ENCODE measurements around the gene STK40. TPM values are rescaled to one million over a fixed set of nuclear protein-coding genes. Genes with fewer than 3 reads are reported as not detected.

STK40 gene
- total RNA-seq, 6 donors from 2014 or later = 26.2 to 100 (median 69.1) TPM

DNA sequence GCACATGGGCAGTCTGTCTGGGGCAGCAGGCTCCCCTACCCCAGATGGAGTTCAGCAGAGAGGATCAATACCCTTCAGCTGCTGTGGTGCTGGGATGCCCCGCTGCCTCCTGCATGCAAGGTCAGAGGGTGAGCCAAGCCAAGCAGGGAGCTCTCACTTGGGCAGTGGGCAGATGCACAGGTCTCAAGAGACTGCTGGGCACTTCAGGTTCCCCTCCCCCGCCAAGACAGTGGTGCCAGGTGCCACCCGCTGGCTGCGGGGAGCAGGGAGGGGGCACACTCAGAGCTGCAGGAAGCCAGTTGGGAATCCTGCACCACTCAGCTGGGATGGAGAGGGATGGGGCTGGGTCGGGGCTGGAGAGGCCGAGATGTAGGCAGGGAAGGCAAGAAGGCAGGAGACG, 46.5 kb downstream of the STK40 start:
- DNase-seq (no peak), ATAC-seq (ENCODE audit: low FRiP score in 2 of 2) (no peak)
- Histone ChIP-seq H3K27me3 (no peaks in the 10 kb centered on the region), H3K9me3 (no peaks in the 10 kb centered on the region), H3K27ac (peak overlapping the region in 2 of 4 donors; percentile 15 to 52), H3K36me3 (peaks cover 0 to 46% (median 35%) of the 10 kb centered on the region in 4 donors), H3K4me1 (peaks cover 19 to 43% (median 25%) of the 10 kb centered on the region in 4 donors), H3K4me3 (no peak overlapping the region)
- WGBS, 2 donors = 57 to 71% methylated on average over 5 to 7 of the region's 7 CpGs
- TF ChIP-seq POLR2A (IDR thresholded peaks at IDR 0.05) (no peak), CTCF (IDR thresholded peaks at IDR 0.05) (no peak), EP300 (IDR thresholded peaks at IDR 0.05) (no peak), POLR2AphosphoS5 (IDR thresholded peaks at IDR 0.05) (no peak)

DNA sequence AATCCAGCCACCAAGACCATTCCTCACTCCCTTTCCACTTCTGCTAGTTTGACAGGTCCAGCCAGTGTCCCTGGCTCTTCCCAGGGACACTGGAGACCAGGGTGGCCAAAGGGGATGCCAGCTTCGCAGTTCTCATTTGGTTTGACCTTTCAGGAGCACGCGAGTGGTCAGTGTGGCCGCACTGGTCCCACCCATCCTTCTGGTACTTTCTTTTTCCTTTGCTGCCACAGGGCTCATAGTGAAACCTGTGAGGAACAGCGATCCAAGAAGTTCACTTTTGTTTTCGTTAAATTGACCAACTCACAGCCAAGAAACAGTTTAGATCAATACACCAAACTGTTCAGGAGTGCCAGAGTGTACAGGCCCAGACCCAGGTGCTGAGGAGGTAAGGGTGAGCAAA, 47.9 kb downstream of the STK40 start:
- 69 to 83% methylated on average over 6 of the region's 6 CpGs for WGBS, 2 donors
- no peaks in the 10 kb centered on the region for H3K9me3 ChIP-seq
- DNase-seq (no peak), ATAC-seq (ENCODE audit: low FRiP score in 2 of 2) (no peak)
- TF ChIP-seq EP300 (IDR thresholded peaks at IDR 0.05) (no peak), CTCF (IDR thresholded peaks at IDR 0.05) (no peak), POLR2A (IDR thresholded peaks at IDR 0.05) (no peak), POLR2AphosphoS5 (IDR thresholded peaks at IDR 0.05) (no peak)
- H3K36me3 ChIP-seq = peaks cover 0 to 34% (median 23%) of the 10 kb centered on the region in 4 donors
- H3K4me1 ChIP-seq = peaks cover 14 to 34% (median 20%) of the 10 kb centered on the region in 4 donors
- no peaks in the 10 kb centered on the region for H3K27me3 ChIP-seq
- H3K4me3 ChIP-seq = no peak overlapping the region
- H3K27ac ChIP-seq = peak overlapping the region; percentile 8 to 52 (median 30)

DNA sequence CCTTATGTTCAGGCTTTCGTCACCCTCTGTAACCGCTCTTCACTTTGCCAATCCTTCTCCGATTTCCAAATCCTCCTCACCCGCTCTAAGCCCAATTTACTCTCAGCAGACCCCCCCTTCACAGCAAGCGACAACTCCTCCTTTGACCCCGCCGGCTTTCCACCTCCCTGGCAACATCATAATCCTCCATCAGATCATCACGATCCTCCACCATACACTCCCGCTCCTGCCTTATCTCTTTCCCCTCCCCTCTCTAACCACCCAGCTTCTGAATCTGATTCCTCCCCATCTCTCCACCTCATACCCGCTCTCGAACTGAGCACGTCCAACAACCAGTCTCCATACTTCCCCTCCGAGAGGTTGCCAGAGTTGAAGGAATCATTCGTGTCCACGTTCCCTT, 54.8 kb downstream of the STK40 start:
- no peak for TF ChIP-seq CTCF (IDR thresholded peaks at IDR 0.05)
- TF ChIP-seq POLR2AphosphoS5 (IDR thresholded peaks at IDR 0.05) = no peak
- no peak for TF ChIP-seq EP300 (IDR thresholded peaks at IDR 0.05)
- no peak for TF ChIP-seq POLR2A (IDR thresholded peaks at IDR 0.05)
- ATAC-seq (ENCODE audit: low FRiP score in 2 of 2) = no peak
- WGBS, 2 donors = 91 to 96% methylated on average over 15 of the region's 15 CpGs
- Histone ChIP-seq H3K27ac (no peak overlapping the region), H3K4me1 (peaks cover 12 to 19% (median 14%) of the 10 kb centered on the region in 4 donors), H3K4me3 (no peak overlapping the region), H3K27me3 (no peaks in the 10 kb centered on the region), H3K36me3 (no peaks in the 10 kb centered on the region), H3K9me3 (no peaks in the 10 kb centered on the region)
- DNase-seq = no peak

- H3K27ac ChIP-seq = peak overlapping the region in 3 of 4 donors; percentile 16 to 58 (median 26)
- ATAC-seq (ENCODE audit: low FRiP score in 2 of 2) (no peak), DNase-seq (no peak)
- TF ChIP-seq EP300 (IDR thresholded peaks at IDR 0.05) (no peak), POLR2A (IDR thresholded peaks at IDR 0.05) (no peak), CTCF (IDR thresholded peaks at IDR 0.05) (no peak), POLR2AphosphoS5 (IDR thresholded peaks at IDR 0.05) (no peak)
- no peaks in the 10 kb centered on the region for H3K36me3 ChIP-seq
- no peaks in the 10 kb centered on the region for H3K27me3 ChIP-seq
- peaks cover 12 to 19% (median 14%) of the 10 kb centered on the region in 4 donors for H3K4me1 ChIP-seq
- no peak overlapping the region for H3K4me3 ChIP-seq
- WGBS, 2 donors = 87 to 90% methylated on average over 8 to 9 of the region's 9 CpGs
- no peaks in the 10 kb centered on the region for H3K9me3 ChIP-seq
Observed at GRCh38 chr1:36329817-36330216, 55.9 kb downstream of the STK40 start.

DNA sequence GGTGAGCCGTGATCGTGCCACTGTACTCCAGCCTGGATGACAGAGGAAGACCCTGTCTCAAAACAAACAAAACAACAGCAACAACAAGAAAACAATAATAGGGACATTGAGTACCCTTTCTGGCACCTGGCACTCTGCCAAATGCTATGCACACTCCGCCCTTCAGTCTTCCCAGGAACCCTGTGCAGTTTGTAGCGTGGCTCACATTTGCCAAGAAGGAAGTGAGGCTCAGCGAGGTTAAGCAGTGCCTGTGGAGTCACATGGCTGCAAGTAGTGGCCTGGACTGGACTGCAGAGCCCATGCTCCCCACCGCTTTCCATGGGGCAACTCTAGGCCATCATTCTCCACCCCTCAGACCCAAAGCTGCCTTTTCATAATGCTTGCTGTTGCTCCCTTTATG, 57.0 kb downstream of the STK40 start:
- Histone ChIP-seq H3K27ac (peak overlapping the region; percentile 7 to 58 (median 26)), H3K36me3 (no peaks in the 10 kb centered on the region), H3K4me3 (no peak overlapping the region), H3K9me3 (no peaks in the 10 kb centered on the region), H3K27me3 (no peaks in the 10 kb centered on the region), H3K4me1 (peaks cover 21 to 30% (median 24%) of the 10 kb centered on the region in 4 donors)
- DNase-seq (peak in 1 of 2 donors; percentile 68), ATAC-seq (ENCODE audit: low FRiP score in 2 of 2) (peak in 1 of 2 donors; percentile 61)
- TF ChIP-seq EP300 (IDR thresholded peaks at IDR 0.05) = no peak
- TF ChIP-seq POLR2AphosphoS5 (IDR thresholded peaks at IDR 0.05) = no peak
- peak in 1 of 6 experiments; percentile 14 for TF ChIP-seq CTCF (IDR thresholded peaks at IDR 0.05)
- TF ChIP-seq POLR2A (IDR thresholded peaks at IDR 0.05) = no peak
- WGBS, 2 donors = 34 to 52% methylated on average over 5 to 6 of the region's 6 CpGs

All from upper lobe of left lung (tissue), 6 donors.